Right lobe of liver (tissue), 6 donors: ENCODE data around the gene MACROD2. TPM values are rescaled to one million over a fixed set of nuclear protein-coding genes. Genes with fewer than 3 reads are reported as not detected.

Experiments
- ATAC-seq, 4 donors: fragments of 200-7000 bp; cut with Tn5 transposase; one replicate each; pipeline ENCODE4 v1.9.1; 2020; ENCODE audit warnings: mild to moderate bottlenecking in 4 of 4, moderate library complexity in 4 of 4
- DNase-seq, 3 donors: peaks; one replicate each; pipeline ENCODE4 v3.0.0-alpha.2; 2020
- H3K27ac ChIP-seq, 3 donors: fragments of 200-600 bp; one replicate each; pipeline ENCODE4 v1.8.0; 2022
- H3K27me3 ChIP-seq, 2 donors: fragments of 200-600 bp; one replicate each; pipeline ENCODE4 v1.8.0; 2022
- H3K36me3 ChIP-seq, 4 donors: fragments of 200-600 bp; sonication (generic) in 1 of 4; one replicate each; pipeline versions ENCODE4 v1.5.1 to v1.8.0; 2017 to 2022; ENCODE audit warnings: control low read depth in 1 of 4
- H3K4me1 ChIP-seq, 4 donors: fragments of 200-600 bp; sonication (generic) in 1 of 4; one replicate each; pipeline versions ENCODE4 v1.5.1 to v1.8.0; 2017 to 2022; ENCODE audit warnings: control low read depth in 1 of 4
- H3K4me3 ChIP-seq, 3 donors: fragments of 200-600 bp; one replicate each; pipeline ENCODE4 v1.8.0; 2022
- H3K9me3 ChIP-seq, 4 donors: fragments of 200-600 bp; sonication (generic) in 1 of 4; one replicate each; pipeline versions ENCODE4 v1.5.1 to v1.8.0; 2017 to 2022; ENCODE audit warnings: control low read depth in 1 of 4
- CTCF ChIP-seq, 4 donors: fragments of 200-600 bp in 3 of 4; fragments of 450-650 bp in 1 of 4; IDR thresholded peaks; one replicate each; pipeline versions ENCODE4 v1.5.1 to v1.8.0; 2016 to 2022; ENCODE audit warnings: antibody characterized with exemption in 4 of 4, mild to moderate bottlenecking in 2 of 4
- POLR2A ChIP-seq: fragments of 450-650 bp; IDR thresholded peaks from one replicate; pipeline ENCODE4 v1.6.1; 2017; ENCODE audit warnings: antibody characterized with exemption, mild to moderate bottlenecking
- WGBS: methylation state at CpG from one replicate; pipeline ENCODE4 v1.1.6; 2018; ENCODE audit warnings: low coverage, low lambda C conversion rate; ENCODE audit not compliant: insufficient coverage; ENCODE audit errors: missing lambda C conversion rate; 5-methylcytosine and 5-hydroxymethylcytosine counted together
- intact Hi-C, 2 donors: fragments of 100-400 bp; cut with DNase I; formaldehyde crosslinking; loops; one replicate each; pipeline versions ENCODE4 v1.11.2 to v1.14.1; 2022
- total RNA-seq, 6 experiments: library from RNA; depleted of rRNA in 2 of 6; stranded (reverse); fragments of >200 nt in 2 of 6; fragmentation: NEBNext Ultra II Directional in 3 of 6; extraction: Animal tissue kit (Norgen Biotek cat#: 25700) in 3 of 6; gene quantifications; one replicate each; pipeline versions ENCODE4 v1.1.0 to v1.2.4, GENCODE V29; 2016 to 2023
- donor health status: DM: no; HTN: yes; CAD: no.
- donor health status: DM: no; HTN: no; CAD: no.
- donor health status: DM: no; HTN: no; CAD: no.
- donor health status: DM: no; HTN: yes; CAD: no.
- donor health status: DM: no; HTN: yes; CAD: no.

MACROD2 gene
- total RNA-seq, 6 experiments from 2014 or later = 1.2 to 5.5 (median 3.3) TPM

DNA sequence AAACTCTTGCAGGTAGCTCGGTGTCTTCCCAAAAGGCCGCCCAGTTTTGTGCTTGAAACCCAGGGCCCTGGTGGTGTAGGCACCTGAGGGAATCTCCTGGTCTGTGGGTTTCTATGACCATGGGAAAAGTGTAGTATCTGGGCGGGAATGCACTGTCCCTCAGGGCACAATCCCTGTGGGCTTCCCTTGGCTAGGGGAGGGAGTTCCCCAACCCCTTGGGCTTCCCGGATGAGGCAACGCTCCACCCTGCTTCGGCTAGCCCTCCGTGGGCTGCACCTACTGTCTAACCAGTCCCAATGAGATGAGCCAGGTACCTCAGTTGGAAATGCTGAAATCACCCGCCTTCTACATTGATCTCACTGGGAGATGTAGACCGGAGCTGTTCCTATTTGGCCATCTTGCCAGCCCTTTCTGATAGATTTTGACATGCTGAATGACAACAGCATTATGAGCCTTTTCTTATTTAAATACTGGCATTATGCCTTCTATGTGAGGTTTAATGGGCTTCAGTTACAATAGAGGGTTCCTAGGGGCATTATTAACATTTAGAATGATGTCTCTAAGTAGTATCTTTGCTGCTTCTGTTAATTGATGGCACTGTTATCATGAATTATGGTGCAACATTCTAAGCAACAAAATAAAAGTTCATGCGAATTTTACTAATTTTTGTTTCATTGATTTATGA, 475.8 kb downstream of the MACROD2 start:
- ATAC-seq (peak in 1 of 4 donors; percentile 16), DNase-seq (no peak)
- no peak for TF ChIP-seq POLR2A
- no peak for TF ChIP-seq CTCF (IDR thresholded peaks at IDR 0.05)
- Histone ChIP-seq H3K4me1 (peaks cover 0 to 12% (median 4%) of the 10 kb centered on the region in 4 donors), H3K9me3 (no peaks in the 10 kb centered on the region), H3K4me3 (no peak overlapping the region), H3K36me3 (no peaks in the 10 kb centered on the region), H3K27ac (peak overlapping the region in 1 of 3 donors; percentile 37), H3K27me3 (no peaks in the 10 kb centered on the region)
- 82% methylated on average over 3 of the region's 10 CpGs for WGBS
- intact Hi-C loops = no loop called here

GRCh38 chr20:14477125-14477524, 481.8 kb downstream of the MACROD2 start:
- intact Hi-C loops = no loop called here
- no peaks in the 10 kb centered on the region for H3K9me3 ChIP-seq
- DNase-seq (no peak), ATAC-seq (no peak)
- no peaks in the 10 kb centered on the region for H3K27me3 ChIP-seq
- TF ChIP-seq POLR2A (no peak), CTCF (IDR thresholded peaks at IDR 0.05) (no peak)
- H3K36me3 ChIP-seq = no peaks in the 10 kb centered on the region
- H3K4me1 ChIP-seq = no peaks in the 10 kb centered on the region
- no peak overlapping the region for H3K27ac ChIP-seq
- 58% methylated on average over 3 of the region's 3 CpGs for WGBS
- no peak overlapping the region for H3K4me3 ChIP-seq

GRCh38 chr20:14478126-14478525, 482.8 kb downstream of the MACROD2 start:
- no peaks in the 10 kb centered on the region for H3K4me1 ChIP-seq
- H3K27me3 ChIP-seq = no peaks in the 10 kb centered on the region
- no peaks in the 10 kb centered on the region for H3K36me3 ChIP-seq
- intact Hi-C loops = no loop called here
- no peak for TF ChIP-seq POLR2A
- no peak for TF ChIP-seq CTCF (IDR thresholded peaks at IDR 0.05)
- no peak overlapping the region for H3K27ac ChIP-seq
- ATAC-seq (no peak), DNase-seq (no peak)
- H3K9me3 ChIP-seq = no peaks in the 10 kb centered on the region
- no peak overlapping the region for H3K4me3 ChIP-seq

DNA sequence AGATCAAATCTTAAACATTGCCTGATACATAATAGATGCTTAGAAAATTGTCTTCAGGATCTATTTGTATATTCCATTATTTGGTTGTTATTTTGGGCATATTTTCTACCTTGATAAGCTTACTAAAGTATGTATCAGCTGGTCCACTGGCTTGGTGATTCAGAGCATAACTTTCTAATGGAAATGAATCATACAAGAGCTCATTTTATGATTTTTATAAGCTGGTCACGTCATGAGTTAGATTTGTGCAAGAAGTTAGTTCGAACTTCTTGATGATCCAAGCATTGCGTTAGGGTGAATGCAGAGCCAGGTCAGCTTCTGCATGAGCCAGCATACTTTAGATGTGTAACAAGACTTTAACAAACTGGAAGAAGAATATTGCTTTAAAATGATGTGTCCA, 486.5 kb downstream of the MACROD2 start:
- 76% methylated on average over 3 of the region's 3 CpGs for WGBS
- intact Hi-C loops = no loop called here
- no peaks in the 10 kb centered on the region for H3K27me3 ChIP-seq

More for the DNA sequence above, 486.5 kb downstream of the MACROD2 start:
- no peak overlapping the region for H3K27ac ChIP-seq
- H3K36me3 ChIP-seq = no peaks in the 10 kb centered on the region
- H3K4me3 ChIP-seq = no peak overlapping the region
- H3K9me3 ChIP-seq = no peaks in the 10 kb centered on the region
- H3K4me1 ChIP-seq = no peaks in the 10 kb centered on the region
- TF ChIP-seq POLR2A = no peak
- TF ChIP-seq CTCF (IDR thresholded peaks at IDR 0.05) = no peak
- ATAC-seq = no peak
- no peak for DNase-seq
